AG04450 (cell line): Measurements from ENCODE around the gene HS3ST5. TPM values are rescaled to one million over a fixed set of nuclear protein-coding genes. Genes with fewer than 3 reads are reported as not detected.
"Not testable (repeated sequence)": the region's sequence is repeated elsewhere in the genome, so short reads cannot be mapped to it uniquely, and the experiment has no call there.

Experiments
- CTCF ChIA-PET: fragments of 300-600, 350-600 bp; formaldehyde crosslinking; extraction: SDS; loops from one replicate; lab custom pipeline; 2022; ENCODE audit warnings: antibody characterized with exemption, inconsistent platforms; lab: Charles Lee
- POLR2A ChIA-PET: fragments of 350-600 bp; formaldehyde crosslinking; extraction: SDS; loops from one replicate; lab custom pipeline; 2021; ENCODE audit warnings: antibody characterized with exemption, inconsistent platforms; lab: Yijun Ruan, JAX
- DNase-seq: peaks from one replicate; pipeline ENCODE4 v3.0.0-alpha.2; 2011; ENCODE audit warnings: low read depth, low spot score
- H3K27ac ChIP-seq: one replicate; pipeline ENCODE4 v1.5.1; 2012; ENCODE audit warnings: low read depth, low read length, control low read depth
- H3K27me3 ChIP-seq: one replicate; pipeline ENCODE4 v1.6.0; 2012; ENCODE audit warnings: low read length; ENCODE audit not compliant: control insufficient read depth, insufficient read depth
- H3K4me3 ChIP-seq: 2 replicates; pipeline ENCODE4 v1.5.1; 2011; ENCODE audit warnings: mild to moderate bottlenecking, low read depth, low read length, control low read depth
- H3K9me3 ChIP-seq: 2 replicates; pipeline ENCODE4 v1.5.1; 2012; ENCODE audit warnings: low read length; ENCODE audit not compliant: control insufficient read depth, insufficient read depth
- CTCF ChIP-seq: IDR thresholded peaks from 2 replicates; pipeline ENCODE4 v1.5.1; 2011; ENCODE audit warnings: low read depth, low read length, control low read depth, inconsistent platforms
- polyA plus RNA-seq: library from polyadenylated mRNA; depleted of rRNA; stranded (reverse); fragments of >200 nt; gene quantifications from 2 replicates; pipeline ENCODE4 v1.2.3, GENCODE V29; 2011

The HS3ST5 gene
- polyA plus RNA-seq, 1 experiment: not detected

GRCh38 chr6:114227944-114228468 is 114.8 kb downstream of the HS3ST5 start:
- Histone ChIP-seq H3K27ac (no peak overlapping the region), H3K4me3 (no peak overlapping the region), H3K9me3 (no peaks in the 10 kb centered on the region), H3K27me3 (no peaks in the 10 kb centered on the region)
- DNase-seq: no peak
- ChIA-PET POLR2A (no interaction called here), CTCF (no interaction called here)
- no peak for TF ChIP-seq CTCF

GRCh38 chr6:114220241-114220640 is 122.6 kb downstream of the HS3ST5 start:
- ChIA-PET POLR2A (no interaction called here), CTCF (no interaction called here)
- Histone ChIP-seq H3K27me3 (peaks cover 2% of the 10 kb centered on the region), H3K9me3 (no peaks in the 10 kb centered on the region), H3K4me3 (no peak overlapping the region), H3K27ac (no peak overlapping the region)
- no peak for DNase-seq
- TF ChIP-seq CTCF: no peak

- CTCF ChIA-PET: interaction anchor here (0.6 kb wide), 1 partner anchor 85 kb away, joined by 4 read pairs; no protein-coding TSS in a partner anchor
- Histone ChIP-seq H3K9me3 (no peaks in the 10 kb centered on the region), H3K4me3 (no peak overlapping the region), H3K27me3 (peaks cover 2% of the 10 kb centered on the region), H3K27ac (no peak overlapping the region)
- no peak for TF ChIP-seq CTCF
- no peak for DNase-seq
- POLR2A ChIA-PET: no interaction called here
These were observed 124.1 kb downstream of the HS3ST5 start for GRCh38 chr6:114218437-114219340.

- H3K4me3 ChIP-seq, DNase-seq, H3K27me3 ChIP-seq, POLR2A ChIA-PET, H3K9me3 ChIP-seq, H3K27ac ChIP-seq, CTCF ChIA-PET: not testable (repeated sequence)
These were observed 124.8 kb downstream of the HS3ST5 start for GRCh38 chr6:114217996-114218395.

GRCh38 chr6:114216789-114217467 is 125.9 kb downstream of the HS3ST5 start:
- no peak for TF ChIP-seq CTCF
- H3K27ac ChIP-seq: no peak overlapping the region
- ChIA-PET CTCF (no interaction called here), POLR2A (no interaction called here)
- no peak overlapping the region for H3K4me3 ChIP-seq
- peaks cover 2% of the 10 kb centered on the region for H3K27me3 ChIP-seq
- no peaks in the 10 kb centered on the region for H3K9me3 ChIP-seq
- DNase-seq: no peak
